ENCODE measurements around the gene INPP5A. TPM values are rescaled to one million over a fixed set of nuclear protein-coding genes. Genes with fewer than 3 reads are reported as not detected.

INPP5A gene
- total and polyA plus RNA-seq, 7 donors: 15.1 to 48.8 (median 40.9) TPM

- no peak for ATAC-seq
- no peak for TF ChIP-seq CTCF (IDR thresholded peaks at IDR 0.05)
- Histone ChIP-seq H3K27me3 (ENCODE audit: insufficient read depth in 3 of 3, low read length in 2 of 3) (peaks cover 0 to 36% (median 7%) of the 10 kb centered on the region in 3 donors), H3K4me1 (no peaks in the 10 kb centered on the region), H3K9me3 (no peaks in the 10 kb centered on the region), H3K4me3 (no peak overlapping the region), H3K27ac (no peak overlapping the region), H3K36me3 (ENCODE audit: insufficient read depth in 1 of 2, low read depth in 1 of 2) (peaks cover 0 to 58% of the 10 kb centered on the region in 2 donors)
- no peak for DNase-seq
- 87 to 92% (median 92%) methylated on average over 41 of the region's 41 CpGs for WGBS, 3 donors
- intact Hi-C loops (cut with DNase I): loop anchor here in 1 of 2 donors (10.0 kb wide), 1 partner anchor 125 kb away; no protein-coding TSS in a partner anchor
These were observed 242.1 kb downstream of the INPP5A start for GRCh38 chr10:132779549-132780294.

GRCh38 chr10:132780356-132780755, 242.8 kb downstream of the INPP5A start:
- DNase-seq (no peak), ATAC-seq (no peak)
- Histone ChIP-seq H3K4me3 (no peak overlapping the region), H3K36me3 (ENCODE audit: insufficient read depth in 1 of 2, low read depth in 1 of 2) (peaks cover 0 to 58% of the 10 kb centered on the region in 2 donors), H3K9me3 (no peaks in the 10 kb centered on the region), H3K27ac (no peak overlapping the region), H3K4me1 (no peaks in the 10 kb centered on the region), H3K27me3 (ENCODE audit: insufficient read depth in 3 of 3, low read length in 2 of 3) (peaks cover 0 to 42% (median 12%) of the 10 kb centered on the region in 3 donors)
- WGBS, 3 donors: 90 to 96% (median 93%) methylated on average over 11 to 12 of the region's 12 CpGs
- intact Hi-C loops (cut with DNase I): loop anchor here in 1 of 2 donors (10.0 kb wide), 1 partner anchor 126 kb away; no protein-coding TSS in a partner anchor
- TF ChIP-seq CTCF (IDR thresholded peaks at IDR 0.05): no peak

GRCh38 chr10:132781556-132781955, 244.0 kb downstream of the INPP5A start:
- WGBS, 3 donors: 97% methylated on average over 20 of the region's 20 CpGs
- Histone ChIP-seq H3K27ac (no peak overlapping the region), H3K9me3 (no peaks in the 10 kb centered on the region), H3K4me1 (no peaks in the 10 kb centered on the region), H3K27me3 (ENCODE audit: insufficient read depth in 3 of 3, low read length in 2 of 3) (peaks cover 0 to 50% (median 19%) of the 10 kb centered on the region in 3 donors), H3K4me3 (no peak overlapping the region), H3K36me3 (ENCODE audit: insufficient read depth in 1 of 2, low read depth in 1 of 2) (peaks cover 0 to 58% of the 10 kb centered on the region in 2 donors)
- intact Hi-C loops (cut with DNase I): loop anchor here in 1 of 2 donors (10.0 kb wide), 1 partner anchor 127 kb away; no protein-coding TSS in a partner anchor
- DNase-seq: no peak
- no peak for ATAC-seq
- TF ChIP-seq CTCF (IDR thresholded peaks at IDR 0.05): no peak

GRCh38 chr10:132783165-132783939, 245.8 kb downstream of the INPP5A start:
- no peak for TF ChIP-seq CTCF (IDR thresholded peaks at IDR 0.05)
- ATAC-seq: no peak
- peaks cover 0 to 68% (median 33%) of the 10 kb centered on the region in 3 donors for H3K27me3 ChIP-seq (ENCODE audit: insufficient read depth in 3 of 3, low read length in 2 of 3)

More at GRCh38 chr10:132783165-132783939, 245.8 kb downstream of the INPP5A start:
- Histone ChIP-seq H3K27ac (no peak overlapping the region), H3K4me1 (peaks cover 9% of the 10 kb centered on the region), H3K9me3 (no peaks in the 10 kb centered on the region), H3K36me3 (ENCODE audit: insufficient read depth in 1 of 2, low read depth in 1 of 2) (peaks cover 0 to 46% of the 10 kb centered on the region in 2 donors), H3K4me3 (no peak overlapping the region)
- intact Hi-C loops (cut with DNase I): loop anchor here in 1 of 2 donors (10.0 kb wide), 1 partner anchor 129 kb away; no protein-coding TSS in a partner anchor
- 90 to 93% (median 91%) methylated on average over 30 of the region's 30 CpGs for WGBS, 3 donors
- no peak for DNase-seq
